GM12873 (cell line): ENCODE results near the gene CMA1.

Experiments used
- CTCF ChIP-seq: IDR thresholded peaks from 2 replicates; pipeline ENCODE4 v1.5.1; 2012; ENCODE audit warnings: low read depth, mild to moderate bottlenecking, moderate library complexity, low read length, control low read depth; ENCODE audit not compliant: insufficient read depth; ENCODE audit errors: missing control alignments

Gene CMA1

GRCh38 chr14:24465805-24466204 lies 42.3 kb downstream of the CMA1 start:
- no peak for TF ChIP-seq CTCF

GRCh38 chr14:24465368-24465767 lies 42.7 kb downstream of the CMA1 start:
- no peak for TF ChIP-seq CTCF

- TF ChIP-seq CTCF: no peak
These were observed 43.9 kb downstream of the CMA1 start for GRCh38 chr14:24463884-24464785.

- TF ChIP-seq CTCF: no peak
These were observed 44.8 kb downstream of the CMA1 start for GRCh38 chr14:24463017-24463883.

GRCh38 chr14:24461336-24461735 lies 46.7 kb downstream of the CMA1 start:
- no peak for TF ChIP-seq CTCF

GRCh38 chr14:24459331-24459730 lies 48.7 kb downstream of the CMA1 start:
- TF ChIP-seq CTCF: no peak

GRCh38 chr14:24458736-24459135 lies 49.3 kb downstream of the CMA1 start:
- TF ChIP-seq CTCF: no peak
